Measurements from ENCODE around the gene FAM219A. TPM values are rescaled to one million over a fixed set of nuclear protein-coding genes. Genes with fewer than 3 reads are reported as not detected.
"Not testable (repeated sequence)": the region's sequence is repeated elsewhere in the genome, so short reads cannot be mapped to it uniquely, and the experiment has no call there.

FAM219A gene
- total RNA-seq, 2 donors from 2014 or later, result 26.3 to 39.3 TPM

GRCh38 chr9:34456151-34456550, 2.2 kb downstream of the FAM219A start:
- DNase-seq (ENCODE audit: low spot score), result no peak
- intact Hi-C loops (cut with DNase I), result loop anchor here in 1 of 2 donors (5.0 kb wide), 1 partner anchor 596 kb away; no protein-coding TSS in a partner anchor

GRCh38 chr9:34454571-34455065, 3.8 kb downstream of the FAM219A start:
- intact Hi-C loops (cut with DNase I), result loop anchor here in 1 of 2 donors (5.0 kb wide), 1 partner anchor 598 kb away; no protein-coding TSS in a partner anchor
- DNase-seq (ENCODE audit: low spot score), result peak; percentile 82

DNA sequence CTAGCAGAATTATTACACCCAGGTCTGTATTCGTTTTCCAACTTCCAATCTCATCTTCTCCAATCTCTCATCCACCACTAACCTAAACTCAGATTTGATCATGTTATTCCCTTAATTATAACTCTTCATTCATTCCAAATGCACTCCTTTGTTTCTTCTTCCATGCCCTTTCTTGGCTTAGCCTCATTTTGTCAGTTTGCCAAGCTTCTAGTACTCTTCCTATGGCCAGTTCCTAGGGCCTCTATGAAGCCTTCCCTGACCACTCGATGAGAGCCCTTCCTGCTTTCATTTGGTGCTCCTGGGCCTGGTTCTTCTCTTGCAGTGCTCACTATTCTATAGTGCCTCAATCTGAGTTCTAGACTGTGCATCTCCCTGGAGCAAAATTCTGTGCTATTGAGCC, 5.8 kb downstream of the FAM219A start:
- no peak for DNase-seq (ENCODE audit: low spot score)
- intact Hi-C loops (cut with DNase I), result no loop called here

- DNase-seq (ENCODE audit: low spot score), result no peak
- intact Hi-C loops (cut with DNase I), result no loop called here
Observed at GRCh38 chr9:34451545-34451944, 6.8 kb downstream of the FAM219A start.

GRCh38 chr9:34451135-34451534, 7.2 kb downstream of the FAM219A start:
- no peak for DNase-seq (ENCODE audit: low spot score)

GRCh38 chr9:34450644-34451043, 7.7 kb downstream of the FAM219A start:
- intact Hi-C loops (cut with DNase I), result no loop called here
- DNase-seq (ENCODE audit: low spot score), result no peak

More at GRCh38 chr9:34451135-34451534, 7.2 kb downstream of the FAM219A start:
- intact Hi-C loops (cut with DNase I), result no loop called here

- DNase-seq (ENCODE audit: low spot score), result no peak
- intact Hi-C loops (cut with DNase I), result no loop called here
Observed at GRCh38 chr9:34446951-34447350, 11.4 kb downstream of the FAM219A start.

GRCh38 chr9:34446468-34446891, 11.9 kb downstream of the FAM219A start:
- no peak for DNase-seq (ENCODE audit: low spot score)
- intact Hi-C loops (cut with DNase I), result no loop called here

- no peak for DNase-seq (ENCODE audit: low spot score)
- intact Hi-C loops (cut with DNase I), result loop anchor here in 1 of 2 donors (5.0 kb wide), 1 partner anchor 53 kb away; no protein-coding TSS in a partner anchor
Observed at GRCh38 chr9:34443976-34444375, 14.4 kb downstream of the FAM219A start.

DNA sequence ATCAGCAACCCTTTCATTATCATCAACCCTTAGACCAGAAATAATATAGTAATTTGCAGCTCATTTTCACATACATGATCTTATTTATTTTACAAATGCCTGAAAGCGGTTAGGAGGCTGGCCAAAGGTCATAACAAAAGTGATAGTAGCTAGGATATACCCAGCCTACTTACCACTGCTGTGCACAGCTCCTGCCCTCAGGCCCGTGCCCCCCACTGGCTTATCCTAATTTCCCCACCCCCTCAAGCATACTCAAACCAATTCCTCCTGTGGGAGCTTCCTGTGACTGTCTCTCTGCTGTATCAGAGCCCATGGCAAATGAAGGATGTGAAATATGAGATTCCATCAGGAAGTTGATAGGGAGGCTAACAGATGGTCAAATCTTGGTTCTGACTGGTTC, 14.8 kb downstream of the FAM219A start:
- intact Hi-C loops (cut with DNase I), result loop anchor here in 1 of 2 donors (5.0 kb wide), 1 partner anchor 54 kb away; no protein-coding TSS in a partner anchor
- DNase-seq (ENCODE audit: low spot score), result no peak

- DNase-seq (ENCODE audit: low spot score), result no peak
- intact Hi-C loops (cut with DNase I), result loop anchor here in 1 of 2 donors (5.0 kb wide), 1 partner anchor 55 kb away; no protein-coding TSS in a partner anchor
Observed at GRCh38 chr9:34442770-34443169, 15.6 kb downstream of the FAM219A start.

DNA sequence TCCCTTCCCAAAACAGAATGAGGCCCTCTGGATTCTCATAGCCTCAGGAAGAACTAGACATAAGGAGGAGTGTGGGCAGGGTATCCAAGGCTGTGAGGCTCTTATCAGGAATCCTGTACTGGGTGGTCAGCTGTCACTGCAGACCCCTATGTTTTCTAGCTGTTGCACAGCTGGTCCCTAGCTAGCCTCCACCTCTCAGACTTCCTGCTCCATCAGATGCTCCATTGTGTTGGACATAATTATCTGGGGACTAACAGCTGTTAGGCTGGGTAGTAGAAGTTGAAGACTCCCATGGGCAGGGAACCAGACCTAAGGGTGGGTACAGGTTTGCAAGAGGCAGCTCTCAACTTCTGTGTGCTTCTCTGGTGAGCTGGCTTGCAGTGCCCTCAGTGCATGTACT, 18.4 kb downstream of the FAM219A start:
- DNase-seq (ENCODE audit: low spot score), result peak; percentile 12
- intact Hi-C loops (cut with DNase I), result loop anchor here in 1 of 2 donors (5.0 kb wide), 1 partner anchor 57 kb away; no protein-coding TSS in a partner anchor

- DNase-seq (ENCODE audit: low spot score), result not testable (repeated sequence)
- intact Hi-C loops (cut with DNase I), result loop anchor here in 1 of 2 donors (5.0 kb wide), 1 partner anchor 109 kb away; no protein-coding TSS in a partner anchor
Observed at GRCh38 chr9:34438465-34438864, 19.9 kb downstream of the FAM219A start.

- intact Hi-C loops (cut with DNase I), result loop anchor here in 1 of 2 donors (5.0 kb wide), 1 partner anchor 109 kb away; no protein-coding TSS in a partner anchor
- DNase-seq (ENCODE audit: low spot score), result not testable (repeated sequence)
Observed at GRCh38 chr9:34437926-34438307, 20.5 kb downstream of the FAM219A start.

- DNase-seq (ENCODE audit: low spot score), result no peak
- intact Hi-C loops (cut with DNase I), result loop anchor here in 1 of 2 donors (5.0 kb wide), 1 partner anchor 110 kb away; no protein-coding TSS in a partner anchor
Observed at GRCh38 chr9:34437006-34437925, 21.1 kb downstream of the FAM219A start.

DNA sequence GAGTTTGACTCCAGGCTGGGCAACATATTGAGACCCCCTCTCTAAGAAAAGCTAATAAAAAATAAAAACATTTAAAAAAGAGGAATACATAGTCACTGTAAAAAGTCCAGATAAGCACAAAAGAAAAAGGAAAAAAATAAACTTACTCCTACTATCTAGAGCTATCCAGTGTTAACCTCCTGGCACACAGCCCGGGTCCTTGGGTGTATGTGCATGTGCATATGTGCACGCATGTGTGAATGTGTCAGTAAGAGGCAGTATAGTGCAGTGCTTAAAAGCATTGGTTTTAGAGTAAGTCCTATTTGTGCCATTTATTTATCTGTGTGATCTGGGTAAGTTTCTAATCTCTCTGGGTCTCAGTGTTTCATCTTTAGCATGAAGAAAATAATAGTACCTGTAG, 26.7 kb downstream of the FAM219A start:
- no peak for DNase-seq (ENCODE audit: low spot score)
- intact Hi-C loops (cut with DNase I), result loop anchor here (2.0 to 5.0 kb wide), 2 partner anchors 31 to 1676 kb away; no protein-coding TSS in a partner anchor

DNA sequence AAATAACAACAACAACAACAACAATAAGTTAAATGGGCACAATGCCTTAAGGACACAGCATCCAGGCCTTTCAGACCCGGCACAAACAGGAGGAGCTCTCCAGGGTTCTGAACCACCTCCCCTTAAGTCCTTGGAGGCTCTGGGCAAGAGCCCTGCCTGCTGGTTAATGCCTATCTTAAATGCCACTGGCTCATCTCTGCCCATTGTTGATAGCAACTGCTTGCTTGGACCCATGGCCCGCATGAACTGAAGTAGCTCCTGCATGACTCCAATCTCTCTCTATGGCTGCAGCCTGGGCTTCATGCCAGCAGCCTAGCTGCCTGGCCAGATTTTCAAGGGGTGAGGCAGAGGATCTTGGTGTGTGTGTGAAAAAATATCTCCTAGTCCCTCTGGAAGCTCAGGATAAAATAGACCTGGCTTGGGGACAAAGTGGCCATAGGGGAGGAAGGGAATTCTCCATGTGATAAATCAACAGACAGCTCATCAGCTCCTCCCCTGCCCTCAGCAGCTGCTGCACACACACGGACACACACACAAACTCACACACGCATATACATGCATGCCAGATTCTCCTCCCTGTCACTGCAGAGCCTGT, 27.4 kb downstream of the FAM219A start:
- peak; percentile 85 for DNase-seq (ENCODE audit: low spot score)

DNA sequence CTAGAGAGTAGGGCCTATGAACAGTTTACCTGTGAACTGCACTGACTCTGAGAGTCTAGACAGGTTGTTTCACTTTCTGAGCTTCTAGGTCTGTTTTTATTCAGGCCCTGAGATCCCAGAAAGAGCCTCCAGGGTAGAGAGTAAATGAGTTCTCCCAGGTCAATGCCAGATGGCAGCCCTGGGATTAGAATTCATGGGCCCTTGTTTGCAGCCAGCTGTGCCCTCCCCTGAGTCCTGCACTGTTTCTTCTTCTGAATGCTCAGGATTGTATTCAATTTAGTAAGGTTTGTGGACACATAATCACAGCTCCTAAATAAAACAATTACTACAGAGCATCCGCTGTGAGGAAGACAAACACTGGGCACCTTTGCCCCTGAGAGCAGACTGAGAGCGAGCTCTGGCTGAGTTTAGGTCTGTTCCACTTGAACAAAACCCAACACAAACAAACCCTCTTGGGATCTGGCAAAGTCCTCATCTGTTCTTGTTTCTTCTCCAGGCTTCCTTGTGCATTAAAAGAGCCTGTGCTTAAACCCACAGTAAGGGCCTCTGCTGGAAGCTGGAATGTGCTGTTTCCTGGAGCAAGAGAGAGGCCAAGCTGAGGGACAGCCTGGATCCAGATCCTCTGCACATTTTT, 29.9 kb downstream of the FAM219A start:
- intact Hi-C loops (cut with DNase I), result no loop called here

More for the DNA sequence above, 27.4 kb downstream of the FAM219A start:
- intact Hi-C loops (cut with DNase I), result loop anchor here (2.0 to 5.0 kb wide), 2 partner anchors 32 to 1676 kb away; no protein-coding TSS in a partner anchor

More for the DNA sequence above, 29.9 kb downstream of the FAM219A start:
- no peak for DNase-seq (ENCODE audit: low spot score)

All from posterior vena cava (tissue), 2 donors.